Esophagus squamous epithelium (tissue), 5 donors: ENCODE measurements around the gene MXRA5. TPM values are rescaled to one million over a fixed set of nuclear protein-coding genes. Genes with fewer than 3 reads are reported as not detected.

Experiments
- DNase-seq: peaks from one replicate; lab custom pipeline; 2025; lab: John Stamatoyannopoulos, UW
- H3K27ac ChIP-seq, 4 donors: fragments of 200-600 bp; sonication (generic); one replicate each; pipeline ENCODE4 v1.5.1; 2016 to 2019; ENCODE audit warnings: mild to moderate bottlenecking in 1 of 4
- H3K27me3 ChIP-seq, 4 donors: fragments of 200-600 bp; sonication (generic); 1 replicate in 3 of 4; 2 replicates in 1 of 4; pipeline versions ENCODE4 v1.5.1 to v1.6.0; 2017 to 2021; ENCODE audit warnings: antibody characterized with exemption in 1 of 4
- H3K36me3 ChIP-seq, 3 donors: fragments of 200-600 bp; sonication (generic); one replicate each; pipeline ENCODE4 v1.5.1; 2016 to 2019
- H3K4me1 ChIP-seq, 3 donors: fragments of 200-600 bp; sonication (generic); one replicate each; pipeline ENCODE4 v1.5.1; 2017 to 2019
- H3K4me3 ChIP-seq, 4 donors: fragments of 200-600 bp; sonication (generic); 1 replicate in 3 of 4; 2 replicates in 1 of 4; pipeline ENCODE4 v1.5.1; 2016 to 2019; ENCODE audit warnings: mild to moderate bottlenecking in 2 of 4, moderate library complexity in 1 of 4
- H3K9me3 ChIP-seq, 3 donors: fragments of 200-600 bp; sonication (generic); one replicate each; pipeline ENCODE4 v1.5.1; 2016 to 2019
- POLR2A ChIP-seq, 4 donors: fragments of 450-650 bp; IDR thresholded peaks; one replicate each; pipeline ENCODE4 v1.6.1; 2017; ENCODE audit warnings: antibody characterized with exemption in 4 of 4, mild to moderate bottlenecking in 4 of 4, moderate library complexity in 3 of 4
- WGBS, 2 donors: methylation state at CpG; one replicate each; pipeline ENCODE4 v1.1.5; 2018; 5-methylcytosine and 5-hydroxymethylcytosine counted together
- intact Hi-C: fragments of 100-400 bp; cut with DNase I; formaldehyde crosslinking; loops from one replicate; pipeline ENCODE4 v1.15.0; 2022
- total RNA-seq, 4 donors: library from RNA; depleted of rRNA; stranded (reverse); fragments of >200 nt; gene quantifications; one replicate each; pipeline ENCODE4 v1.1.0, GENCODE V29; 2016
- TF ChIP-seq, protein P1 (sequence below), 6 experiments: fragments of 450-650 bp in 4 of 6; fragments of 200-600 bp in 2 of 6; sonication (generic) in 2 of 6; IDR thresholded peaks; one replicate each; pipeline ENCODE4 v1.5.1; 2016 to 2019; ENCODE audit warnings: antibody characterized with exemption in 6 of 6, mild to moderate bottlenecking in 4 of 6, moderate library complexity in 4 of 6
- donor health status: DM: yes; HTN: yes; CAD: no.

MXRA5 gene
- total RNA-seq, 4 donors from 2014 or later = 4.3 to 9.9 (median 6.4) TPM

DNA sequence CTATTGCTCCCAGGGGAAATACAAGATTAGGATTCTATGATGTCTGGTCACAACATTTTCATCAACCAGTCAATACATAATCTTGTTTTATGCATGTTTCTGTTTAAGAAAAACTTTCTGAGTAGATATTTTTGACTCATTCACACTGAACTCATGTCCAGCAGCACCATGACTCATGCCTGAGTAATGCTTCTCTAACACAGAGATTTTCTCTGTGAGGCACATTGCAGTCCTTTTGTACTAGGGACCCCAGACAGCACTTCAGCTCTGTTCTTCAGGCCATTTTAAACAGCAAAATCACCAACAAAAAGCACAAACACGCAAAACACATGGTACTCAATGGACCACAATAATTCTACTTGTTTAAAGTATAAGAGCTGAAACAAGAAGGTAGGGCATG is 83.6 kb downstream of the MXRA5 start:
- H3K36me3 ChIP-seq = no peaks in the 10 kb centered on the region
- peaks cover 0 to 3% (median 0%) of the 10 kb centered on the region in 3 donors for H3K9me3 ChIP-seq
- DNase-seq = no peak
- H3K4me3 ChIP-seq = no peak overlapping the region
- 44 to 47% methylated on average over 1 of the region's 1 CpG for WGBS, 2 donors
- no peaks in the 10 kb centered on the region for H3K27me3 ChIP-seq
- H3K4me1 ChIP-seq = no peaks in the 10 kb centered on the region
- intact Hi-C loops = no loop called here
- peak overlapping the region in 1 of 4 donors; percentile 36 for H3K27ac ChIP-seq
- no peak for TF ChIP-seq POLR2A (IDR thresholded peaks at IDR 0.05)
- TF ChIP-seq, protein P1, sequence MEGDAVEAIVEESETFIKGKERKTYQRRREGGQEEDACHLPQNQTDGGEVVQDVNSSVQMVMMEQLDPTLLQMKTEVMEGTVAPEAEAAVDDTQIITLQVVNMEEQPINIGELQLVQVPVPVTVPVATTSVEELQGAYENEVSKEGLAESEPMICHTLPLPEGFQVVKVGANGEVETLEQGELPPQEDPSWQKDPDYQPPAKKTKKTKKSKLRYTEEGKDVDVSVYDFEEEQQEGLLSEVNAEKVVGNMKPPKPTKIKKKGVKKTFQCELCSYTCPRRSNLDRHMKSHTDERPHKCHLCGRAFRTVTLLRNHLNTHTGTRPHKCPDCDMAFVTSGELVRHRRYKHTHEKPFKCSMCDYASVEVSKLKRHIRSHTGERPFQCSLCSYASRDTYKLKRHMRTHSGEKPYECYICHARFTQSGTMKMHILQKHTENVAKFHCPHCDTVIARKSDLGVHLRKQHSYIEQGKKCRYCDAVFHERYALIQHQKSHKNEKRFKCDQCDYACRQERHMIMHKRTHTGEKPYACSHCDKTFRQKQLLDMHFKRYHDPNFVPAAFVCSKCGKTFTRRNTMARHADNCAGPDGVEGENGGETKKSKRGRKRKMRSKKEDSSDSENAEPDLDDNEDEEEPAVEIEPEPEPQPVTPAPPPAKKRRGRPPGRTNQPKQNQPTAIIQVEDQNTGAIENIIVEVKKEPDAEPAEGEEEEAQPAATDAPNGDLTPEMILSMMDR (IDR thresholded peaks at IDR 0.05) = no peak
